ENCODE data around the gene ZFYVE28. TPM values are rescaled to one million over a fixed set of nuclear protein-coding genes. Genes with fewer than 3 reads are reported as not detected.

ZFYVE28 gene
- total and polyA plus RNA-seq, 10 of the 15 experiments (the other 5 are each of a cell fraction or from before 2014, with no cell fraction given): 0.06 to 1.9 (median 0.22) TPM; not detected in 1

DNA sequence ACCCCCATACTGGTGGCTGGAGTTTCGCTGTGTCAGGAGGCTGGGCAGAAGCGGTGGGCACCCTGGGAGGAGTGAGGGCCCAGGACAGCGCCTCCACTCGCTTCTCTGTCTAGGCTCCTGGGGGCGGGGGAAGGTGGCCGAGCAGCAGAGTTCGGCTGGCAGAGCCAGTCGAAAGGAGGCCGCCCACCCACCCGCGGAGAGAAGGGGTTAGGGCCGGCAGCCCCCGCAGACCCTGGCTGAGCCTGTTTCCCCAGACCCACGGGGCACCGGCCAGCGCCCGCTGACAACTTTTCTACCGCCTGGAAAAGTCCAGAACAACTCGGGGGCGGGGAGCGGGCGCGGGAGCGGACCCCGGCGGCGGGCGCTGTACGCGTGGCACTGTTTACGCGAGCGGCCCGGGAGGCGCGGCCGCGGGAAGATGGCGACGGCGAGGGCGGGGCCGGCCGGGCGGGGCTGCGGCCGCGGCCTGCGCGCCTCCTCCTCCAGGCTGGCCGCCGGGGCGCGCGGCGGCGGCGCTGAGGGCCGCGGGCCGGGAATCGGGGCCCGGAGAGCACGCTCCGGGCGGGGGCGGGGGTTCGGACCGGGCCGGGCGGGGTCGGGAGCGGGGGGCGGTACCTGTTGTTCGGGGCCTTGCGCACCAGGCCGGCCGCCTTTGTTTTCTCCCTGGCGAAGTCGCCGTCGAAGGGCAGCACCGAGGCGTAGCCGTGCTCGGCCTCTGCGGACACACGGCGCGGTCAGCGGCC lies 157.2 kb downstream of the ZFYVE28 start (continued):
- TF ChIP-seq MXI1 (IDR thresholded peaks at IDR 0.05; ENCODE audit: low read depth, low read length) (peak; percentile 79), BHLHE40 (IDR thresholded peaks at IDR 0.05; ENCODE audit: borderline replicate concordance in 1 of 2, low read depth in 2 of 2, low read length in 1 of 2) (peak in 1 of 2 experiments; percentile 13; a peak in 1 of 4 replicates)

DNA sequence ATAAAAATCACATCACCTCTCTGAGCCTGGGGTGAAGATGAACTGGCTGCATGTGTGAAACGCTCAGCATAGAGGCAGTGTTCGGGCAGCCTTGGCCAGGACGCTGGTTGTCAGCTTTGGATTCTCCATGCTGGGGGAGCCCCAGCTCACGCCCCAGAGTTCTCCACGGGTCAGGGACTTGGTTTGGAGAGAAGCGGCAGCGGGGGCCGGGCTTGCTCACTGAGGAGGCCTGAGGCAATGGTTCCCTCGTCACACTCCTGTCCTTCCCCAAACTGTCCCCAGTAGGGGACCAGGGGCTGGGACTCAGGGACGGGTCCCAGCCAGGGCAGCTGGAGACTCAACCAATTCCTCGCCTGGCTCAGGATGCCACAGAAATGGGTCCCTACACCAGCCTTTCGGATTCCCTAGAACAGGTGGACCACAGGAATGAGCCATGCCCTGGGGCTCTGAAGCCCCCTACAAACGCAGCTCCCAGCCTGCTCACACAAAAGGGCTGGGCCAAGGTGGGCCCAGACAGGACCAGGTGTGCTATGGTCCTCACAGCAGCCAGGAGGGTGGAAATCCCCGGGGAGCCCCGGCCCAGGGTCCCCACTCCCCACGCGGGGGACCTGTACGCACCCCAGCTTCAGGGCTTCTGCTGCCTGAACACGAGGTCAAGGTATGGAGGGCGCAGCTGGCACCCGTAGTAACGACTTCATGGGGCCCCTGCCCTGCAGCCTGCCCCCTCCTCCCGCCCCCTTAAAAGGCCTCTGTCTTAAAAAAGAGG lies 157.9 kb downstream of the ZFYVE28 start:
- Histone ChIP-seq H3K27me3 (replicated peaks in 1 of 2; ENCODE audit: control insufficient read depth in 2 of 2, insufficient read depth in 2 of 2, low read length in 1 of 2) (no peaks in the 10 kb centered on the region), H3K9ac (ENCODE audit: control insufficient read depth, insufficient read depth, low read length) (peak overlapping the region; percentile 73), H2AFZ (ENCODE audit: control insufficient read depth, low read depth, low read length) (no peak overlapping the region), H3K4me3 (peak overlapping the region; percentile 88), H3K27ac (ENCODE audit: control insufficient read depth, insufficient read depth) (no peak overlapping the region; the same call in 1 of the 2 replicates), H3K4me2 (ENCODE audit: control insufficient read depth, insufficient read depth) (peak overlapping the region; percentile 89), H3K4me1 (ENCODE audit: control insufficient read depth, insufficient read depth, low read length) (no peaks in the 10 kb centered on the region; the same call in 1 of the 2 replicates), H4K20me1 (ENCODE audit: control insufficient read depth, insufficient read depth) (no peaks in the 10 kb centered on the region; the same call in 1 of the 2 replicates), H3K9me3 (replicated peaks; ENCODE audit: control insufficient read depth, insufficient read depth, low read length) (no peaks in the 10 kb centered on the region), H3K79me2 (ENCODE audit: control insufficient read depth, insufficient read depth, low read length) (peaks cover 10% of the 10 kb centered on the region), H3K36me3 (ENCODE audit: control insufficient read depth in 2 of 2, insufficient read depth in 2 of 2, low read length in 1 of 2) (no peaks in the 10 kb centered on the region; a peak in 1 of 4 replicates)
- no peak for ATAC-seq
- ChIA-PET RAD21 (ENCODE audit: unreplicated experiment) (no interaction called here), CTCF (no interaction called here), SMC1A (ENCODE audit: uncharacterized antibody, unreplicated experiment) (no interaction called here), POLR2A (interaction anchor here (1.3 kb wide), 1 partner anchor 18 kb away, joined by 5 read pairs; the partner anchor contains the start of genes HAUS3 and POLN)
- WGBS (ENCODE audit: insufficient coverage, insufficient replicate concordance, low lambda C conversion rate, missing lambda C conversion rate): 62% methylated on average over 23 of the region's 23 CpGs
- in situ Hi-C loops (cut with MboI) (no loop called here), intact Hi-C loops (cut with micrococcal nuclease; ENCODE audit: unreplicated experiment) (loop anchor here (10.0 kb wide), 1 partner anchor 814 kb away; the partner anchor contains the start of genes HTT and HTT-AS)
- DNase-seq (ENCODE audit: low read depth, low spot score): no peak
- TSS peak; percentile 61 for BruUV-seq (replicated peaks)
- TF ChIP-seq YY1 (IDR thresholded peaks at IDR 0.05; ENCODE audit: low read depth, low read length): no peak
- 0 out of 2 replicates have a peak, but pooled peaks have one; percentile 8 for TF ChIP-seq POLR2AphosphoS5 (IDR thresholded peaks at IDR 0.05; ENCODE audit: low read length)
- TF ChIP-seq MTA2 (IDR thresholded peaks at IDR 0.05; ENCODE audit: low read depth): no peak
- TF ChIP-seq CBX3 (IDR thresholded peaks at IDR 0.05; ENCODE audit: borderline replicate concordance, low read depth): no peak
- TF ChIP-seq BACH1 (IDR thresholded peaks at IDR 0.05; ENCODE audit: borderline replicate concordance): no peak
- FAIRE-seq: no peak

Data from GM12878 (cell line).